ENCODE data around the gene TJP1. TPM values are rescaled to one million over a fixed set of nuclear protein-coding genes. Genes with fewer than 3 reads are reported as not detected.

The TJP1 gene
- total RNA-seq, 1 donor from 2014 or later = 159 TPM

- Mint-ChIP-seq H3K9me3 (no peaks in the 10 kb centered on the region), H3K27ac (no peak overlapping the region), H3K4me1 (no peaks in the 10 kb centered on the region), H3K4me3 (no peak overlapping the region), H3K27me3 (ENCODE audit: low read depth) (no peaks in the 10 kb centered on the region), H3K36me3 (peaks cover 44% of the 10 kb centered on the region)
- TF ChIP-seq CTCF (IDR thresholded peaks at IDR 0.05; ENCODE audit: unreplicated experiment) = no peak
- no peak for DNase-seq (ENCODE audit: low spot score in 2 of 2, unreplicated experiment in 2 of 2)
Observed at GRCh38 chr15:29708519-29708918, 113.7 kb downstream of the TJP1 start.

GRCh38 chr15:29704950-29705597 lies 117.2 kb downstream of the TJP1 start:
- TF ChIP-seq CTCF (IDR thresholded peaks at IDR 0.05; ENCODE audit: unreplicated experiment) = no peak
- H3K4me3 Mint-ChIP-seq = no peak overlapping the region
- no peaks in the 10 kb centered on the region for H3K27me3 Mint-ChIP-seq (ENCODE audit: low read depth)
- peaks cover 13% of the 10 kb centered on the region for H3K4me1 Mint-ChIP-seq
- no peaks in the 10 kb centered on the region for H3K9me3 Mint-ChIP-seq
- peaks cover 49% of the 10 kb centered on the region for H3K36me3 Mint-ChIP-seq
- no peak for DNase-seq (ENCODE audit: low spot score in 2 of 2, unreplicated experiment in 2 of 2)
- H3K27ac Mint-ChIP-seq = no peak overlapping the region

GRCh38 chr15:29701151-29701550 lies 121.1 kb downstream of the TJP1 start:
- Mint-ChIP-seq H3K36me3 (peaks cover 47% of the 10 kb centered on the region), H3K27ac (peak overlapping the region; percentile 64), H3K27me3 (ENCODE audit: low read depth) (no peaks in the 10 kb centered on the region)

GRCh38 chr15:29700296-29700695 lies 122.0 kb downstream of the TJP1 start:
- H3K27ac Mint-ChIP-seq = no peak overlapping the region
- no peak overlapping the region for H3K4me3 Mint-ChIP-seq
- TF ChIP-seq CTCF (IDR thresholded peaks at IDR 0.05; ENCODE audit: unreplicated experiment) = no peak
- H3K4me1 Mint-ChIP-seq = peaks cover 13% of the 10 kb centered on the region
- peaks cover 48% of the 10 kb centered on the region for H3K36me3 Mint-ChIP-seq
- no peak for DNase-seq (ENCODE audit: low spot score in 2 of 2, unreplicated experiment in 2 of 2)
- peaks cover 3% of the 10 kb centered on the region for H3K9me3 Mint-ChIP-seq
- H3K27me3 Mint-ChIP-seq (ENCODE audit: low read depth) = no peaks in the 10 kb centered on the region

More at GRCh38 chr15:29701151-29701550, 121.1 kb downstream of the TJP1 start:
- no peaks in the 10 kb centered on the region for H3K9me3 Mint-ChIP-seq
- H3K4me3 Mint-ChIP-seq = no peak overlapping the region
- DNase-seq (ENCODE audit: low spot score in 2 of 2, unreplicated experiment in 2 of 2) = no peak
- TF ChIP-seq CTCF (IDR thresholded peaks at IDR 0.05; ENCODE audit: unreplicated experiment) = no peak
- H3K4me1 Mint-ChIP-seq = peaks cover 13% of the 10 kb centered on the region

- Mint-ChIP-seq H3K4me3 (no peak overlapping the region), H3K27me3 (ENCODE audit: low read depth) (no peaks in the 10 kb centered on the region), H3K36me3 (peaks cover 48% of the 10 kb centered on the region), H3K9me3 (peaks cover 8% of the 10 kb centered on the region), H3K4me1 (peaks cover 13% of the 10 kb centered on the region), H3K27ac (no peak overlapping the region)
- no peak for DNase-seq (ENCODE audit: low spot score in 2 of 2, unreplicated experiment in 2 of 2)
- no peak for TF ChIP-seq CTCF (IDR thresholded peaks at IDR 0.05; ENCODE audit: unreplicated experiment)
Observed at GRCh38 chr15:29699791-29700190, 122.5 kb downstream of the TJP1 start.
